SK-N-MC (cell line): ENCODE measurements around the gene P2RX4.

Source experiments
- EZH2 ChIP-seq: fragments of 200-600 bp; sonication (generic); IDR thresholded peaks from one replicate; pipeline ENCODE4 v1.6.1; 2017; ENCODE audit warnings: antibody characterized with exemption
- POLR2AphosphoS5 ChIP-seq: IDR thresholded peaks from 2 replicates; pipeline ENCODE4 v1.6.1; 2012; ENCODE audit warnings: mild to moderate bottlenecking, low read depth, low read length, borderline replicate concordance

DNA sequence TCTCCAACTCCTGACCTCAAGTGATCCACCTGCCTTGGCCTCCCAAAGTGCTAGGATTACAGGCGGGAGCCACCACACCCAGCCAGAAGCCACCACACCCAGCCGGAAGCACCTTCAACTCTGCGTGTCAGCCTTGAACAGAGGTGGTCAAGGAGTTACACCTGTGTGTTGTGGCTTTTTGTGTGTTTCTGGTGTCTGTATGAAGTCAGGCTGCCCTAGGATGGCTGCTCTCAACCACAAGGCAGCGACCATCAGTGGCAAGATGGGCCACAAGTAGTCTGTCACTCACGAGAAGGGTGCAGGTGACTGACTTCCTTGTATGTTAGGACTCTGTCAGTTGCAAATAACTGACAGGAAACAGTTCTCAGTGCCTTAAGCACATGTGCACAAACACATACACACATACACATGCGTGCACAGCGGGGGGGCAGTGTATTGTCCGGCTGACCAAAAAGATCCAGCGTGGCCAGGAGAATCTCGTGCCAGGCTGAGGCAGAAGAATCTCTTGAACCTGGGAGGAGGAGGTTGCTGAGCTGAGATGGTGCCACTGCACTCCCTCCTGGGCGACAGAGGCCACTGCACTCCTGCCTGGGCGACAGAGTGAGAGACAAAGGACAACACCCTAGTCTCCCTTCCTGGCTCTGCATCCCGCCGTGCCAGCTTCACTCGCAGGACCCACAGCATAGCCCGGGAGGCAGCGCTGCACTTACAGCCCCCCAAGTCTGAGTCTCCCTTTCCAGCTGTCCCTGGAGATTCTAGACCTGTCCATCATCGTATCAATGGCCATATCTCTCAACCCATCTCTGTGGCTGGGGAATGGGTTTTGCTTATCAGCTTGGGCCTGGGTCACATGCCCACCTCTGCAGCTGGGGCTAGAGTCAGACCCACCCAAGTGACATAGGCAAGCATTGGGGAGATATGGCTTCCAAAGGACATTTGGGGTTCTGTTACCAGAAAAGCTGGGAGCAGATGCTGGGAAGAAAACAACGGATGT lies 13.7 kb downstream of the P2RX4 start:
- TF ChIP-seq EZH2 (no peak), POLR2AphosphoS5 (no peak)
